Keratinocyte (primary cell): Measurements from ENCODE around the gene MSI2. TPM values are rescaled to one million over a fixed set of nuclear protein-coding genes. Genes with fewer than 3 reads are reported as not detected.
A peak's percentile ranks its signal among the peaks of the same experiment; 100 is the strongest.

Experiments
- DNase-seq: peaks from one replicate; pipeline ENCODE4 v3.0.0-alpha.2; 2011; ENCODE audit warnings: low read depth, missing footprints, low spot score
- FAIRE-seq: peaks from 2 replicates; lab custom pipeline; 2011; peaks lifted over from hg19 to GRCh38; lab: Jason Lieb, UNC
- H2AFZ ChIP-seq: 2 replicates; pipeline ENCODE4 v1.6.0; 2012; ENCODE audit warnings: low read length, control low read depth, inconsistent platforms; ENCODE audit not compliant: control insufficient read depth
- H3K27ac ChIP-seq: 2 replicates; pipeline ENCODE4 v1.5.1; 2011; ENCODE audit warnings: low read length; ENCODE audit not compliant: control insufficient read depth, insufficient read depth
- H3K27me3 ChIP-seq: 3 replicates; pipeline ENCODE4 v1.6.0; 2011; ENCODE audit warnings: low read length; ENCODE audit not compliant: control insufficient read depth, insufficient read depth; ENCODE audit errors: extremely low read depth
- H3K36me3 ChIP-seq, 2 experiments: 2 replicates in 1 of 2; 3 replicates in 1 of 2; pipeline ENCODE4 v1.5.1; 2011; ENCODE audit warnings: low read length in 2 of 2, mild to moderate bottlenecking in 1 of 2; ENCODE audit not compliant: control insufficient read depth in 2 of 2, insufficient read depth in 2 of 2; ENCODE audit errors: extremely low read depth in 1 of 2
- H3K4me1 ChIP-seq: 3 replicates; pipeline ENCODE4 v1.5.1; 2011; ENCODE audit warnings: low read length; ENCODE audit not compliant: control insufficient read depth, insufficient read depth; ENCODE audit errors: extremely low read depth
- H3K4me2 ChIP-seq: 3 replicates; pipeline ENCODE4 v1.6.0; 2011; ENCODE audit warnings: low read depth, low read length; ENCODE audit not compliant: control insufficient read depth, insufficient read depth; ENCODE audit errors: extremely low read depth
- H3K4me3 ChIP-seq, 3 experiments: fragments of 200-600 bp in 1 of 3; sonication (generic) in 1 of 3; 2 replicates in 2 of 3; 3 replicates in 1 of 3; pipeline ENCODE4 v1.5.1; 2011 to 2016; ENCODE audit warnings: low read length in 3 of 3, mild to moderate bottlenecking in 3 of 3, control low read depth in 2 of 3, inconsistent platforms in 1 of 3, low read depth in 1 of 3, mixed read lengths in 1 of 3, mixed run types in 1 of 3, moderate library complexity in 1 of 3; ENCODE audit not compliant: control insufficient read depth in 2 of 3, insufficient read depth in 2 of 3; ENCODE audit errors: extremely low read depth in 1 of 3
- H3K79me2 ChIP-seq: 2 replicates; pipeline ENCODE4 v1.6.0; 2012; ENCODE audit warnings: low read length; ENCODE audit not compliant: control insufficient read depth, insufficient read depth
- H3K9ac ChIP-seq: 3 replicates; pipeline ENCODE4 v1.6.0; 2011; ENCODE audit warnings: low read length; ENCODE audit not compliant: control insufficient read depth, insufficient read depth; ENCODE audit errors: extremely low read depth
- H3K9me1 ChIP-seq: 3 replicates; pipeline ENCODE4 v1.6.0; 2011; ENCODE audit warnings: low read length; ENCODE audit not compliant: control insufficient read depth, insufficient read depth; ENCODE audit errors: extremely low read depth
- H3K9me3 ChIP-seq: 2 replicates; pipeline ENCODE4 v1.5.1; 2012; ENCODE audit warnings: low read depth, low read length; ENCODE audit not compliant: control insufficient read depth
- H4K20me1 ChIP-seq: 3 replicates; pipeline ENCODE4 v1.6.0; 2011; ENCODE audit warnings: low read length; ENCODE audit not compliant: control insufficient read depth, insufficient read depth; ENCODE audit errors: extremely low read depth
- EZH2 ChIP-seq: IDR thresholded peaks from one replicate; pipeline ENCODE4 v1.6.1; 2012; ENCODE audit warnings: inconsistent platforms, mild to moderate bottlenecking, low read length, moderate library complexity
- dilution Hi-C: fragments of 300-500 bp; cut with MboI; formaldehyde crosslinking; loops from one replicate; pipeline ENCODE4 v1.7.0; 2020; ENCODE audit warnings: low sequenced_read_pairs; ENCODE audit not compliant: extremely low pct_ligation_motif_present
- polyA plus RNA-seq, 5 experiments: library from polyadenylated mRNA; depleted of rRNA in 3 of 5; stranded (reverse) in 3 of 5; stranded (forward) in 1 of 5; unstranded in 1 of 5; fragments of >200 nt; gene quantifications; 1 replicate in 1 of 5; 2 replicates in 3 of 5; 3 replicates in 1 of 5; pipeline versions ENCODE4 v1.2.1 to v1.2.3, GENCODE V29; 2011 to 2012; ENCODE audit warnings: missing spikeins in 2 of 5, low read depth in 1 of 5, low replicate concordance in 1 of 5
- TF ChIP-seq, protein P1 (sequence below), 3 experiments: IDR thresholded peaks in 1 of 3; conservative IDR thresholded peaks in 1 of 3; optimal IDR thresholded peaks in 1 of 3; 2 replicates in 2 of 3; 3 replicates in 1 of 3; pipeline versions ENCODE3 to v1.5.1; 2011; ENCODE audit warnings: low read length in 3 of 3, mild to moderate bottlenecking in 3 of 3, moderate library complexity in 2 of 3, control low read depth in 1 of 3, inconsistent platforms in 1 of 3; ENCODE audit not compliant: insufficient read depth in 2 of 3; ENCODE audit errors: extremely low read depth in 1 of 3

Gene MSI2
- polyA plus RNA-seq, 1 donor (not counting 4 experiments of a cell fraction or from before 2014, with no cell fraction given), result 22.3 TPM

DNA sequence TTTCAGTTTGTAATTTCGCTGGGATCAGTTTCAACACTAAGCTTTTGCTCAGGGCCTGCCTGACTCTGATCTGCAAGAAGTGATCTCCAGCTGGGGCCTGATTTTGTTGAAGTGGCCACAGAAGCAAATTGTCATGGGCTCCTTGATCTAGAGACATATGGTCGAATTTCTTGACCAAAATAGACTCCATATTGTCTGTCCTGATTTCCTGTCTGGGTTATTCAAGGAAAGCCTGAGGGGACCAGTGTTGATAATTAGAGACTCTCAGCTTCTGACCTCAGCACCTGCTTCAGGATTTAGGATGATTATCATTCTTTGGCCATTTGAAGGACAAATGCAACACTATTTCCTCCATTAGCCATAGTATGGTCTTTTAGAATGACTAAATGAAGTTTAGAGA, 48.9 kb upstream of the MSI2 start:
- dilution Hi-C loops, result no loop called here
- Histone ChIP-seq H3K4me1 (peaks cover 19% of the 10 kb centered on the region), H2AFZ (no peak overlapping the region), H3K9me1 (no peaks in the 10 kb centered on the region), H3K4me3 (no peak overlapping the region), H4K20me1 (no peaks in the 10 kb centered on the region), H3K79me2 (no peaks in the 10 kb centered on the region), H3K9ac (no peak overlapping the region), H3K9me3 (no peaks in the 10 kb centered on the region), H3K36me3 (no peaks in the 10 kb centered on the region), H3K27ac (no peak overlapping the region), H3K27me3 (no peaks in the 10 kb centered on the region), H3K4me2 (no peak overlapping the region)
- TF ChIP-seq, protein P1, sequence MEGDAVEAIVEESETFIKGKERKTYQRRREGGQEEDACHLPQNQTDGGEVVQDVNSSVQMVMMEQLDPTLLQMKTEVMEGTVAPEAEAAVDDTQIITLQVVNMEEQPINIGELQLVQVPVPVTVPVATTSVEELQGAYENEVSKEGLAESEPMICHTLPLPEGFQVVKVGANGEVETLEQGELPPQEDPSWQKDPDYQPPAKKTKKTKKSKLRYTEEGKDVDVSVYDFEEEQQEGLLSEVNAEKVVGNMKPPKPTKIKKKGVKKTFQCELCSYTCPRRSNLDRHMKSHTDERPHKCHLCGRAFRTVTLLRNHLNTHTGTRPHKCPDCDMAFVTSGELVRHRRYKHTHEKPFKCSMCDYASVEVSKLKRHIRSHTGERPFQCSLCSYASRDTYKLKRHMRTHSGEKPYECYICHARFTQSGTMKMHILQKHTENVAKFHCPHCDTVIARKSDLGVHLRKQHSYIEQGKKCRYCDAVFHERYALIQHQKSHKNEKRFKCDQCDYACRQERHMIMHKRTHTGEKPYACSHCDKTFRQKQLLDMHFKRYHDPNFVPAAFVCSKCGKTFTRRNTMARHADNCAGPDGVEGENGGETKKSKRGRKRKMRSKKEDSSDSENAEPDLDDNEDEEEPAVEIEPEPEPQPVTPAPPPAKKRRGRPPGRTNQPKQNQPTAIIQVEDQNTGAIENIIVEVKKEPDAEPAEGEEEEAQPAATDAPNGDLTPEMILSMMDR (optimal IDR thresholded peaks at IDR 0.05 in 1 of 3, IDR thresholded peaks at IDR 0.05 in 1 of 3, conservative IDR thresholded peaks at IDR 0.05 in 1 of 3; ENCODE audit: extremely low read depth in 1 of 3, insufficient read depth in 2 of 3, low read length in 3 of 3), result no peak
- no peak for TF ChIP-seq EZH2
- DNase-seq (no peak), FAIRE-seq (no peak)

DNA sequence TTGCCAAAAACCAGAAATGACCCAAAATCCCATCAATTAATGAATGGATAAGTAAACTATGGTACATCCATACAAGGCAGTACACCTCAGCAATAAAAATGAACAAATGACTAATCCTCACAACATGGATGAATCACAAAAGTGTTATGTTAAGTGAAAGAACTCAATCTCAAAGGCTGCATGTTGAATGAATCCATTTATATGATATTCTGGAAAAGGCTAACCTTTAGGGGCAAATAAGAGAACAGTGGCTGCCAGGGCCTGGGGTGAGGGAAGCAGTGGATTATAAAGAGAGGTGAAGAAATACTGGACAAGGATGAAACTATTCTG, 46.1 kb upstream of the MSI2 start:
- H3K27ac ChIP-seq, result peak overlapping the region; percentile 42
- H3K9me3 ChIP-seq, result no peaks in the 10 kb centered on the region
- no peak overlapping the region for H3K4me3 ChIP-seq
- peaks cover 31% of the 10 kb centered on the region for H3K4me1 ChIP-seq
- no peak overlapping the region for H2AFZ ChIP-seq
- no peaks in the 10 kb centered on the region for H3K27me3 ChIP-seq
- peak; percentile 49 for FAIRE-seq
- TF ChIP-seq, protein P1 (optimal IDR thresholded peaks at IDR 0.05 in 1 of 3, IDR thresholded peaks at IDR 0.05 in 1 of 3, conservative IDR thresholded peaks at IDR 0.05 in 1 of 3; ENCODE audit: extremely low read depth in 1 of 3, insufficient read depth in 2 of 3, low read length in 3 of 3), result no peak
- no peak for TF ChIP-seq EZH2
- DNase-seq, result peak; percentile 9
- H3K36me3 ChIP-seq, result no peaks in the 10 kb centered on the region
- no peak overlapping the region for H3K4me2 ChIP-seq
- no peaks in the 10 kb centered on the region for H3K79me2 ChIP-seq
- no peaks in the 10 kb centered on the region for H4K20me1 ChIP-seq
- H3K9me1 ChIP-seq, result no peaks in the 10 kb centered on the region
- H3K9ac ChIP-seq, result no peak overlapping the region
- dilution Hi-C loops, result no loop called here
